KOPT-K1 (cell line): ENCODE results near the gene SYTL2.

Source experiments
- H3K27ac ChIP-seq: fragments of 200-600 bp; sonication (generic); 2 replicates; pipeline ENCODE4 v1.5.1; 2016; ENCODE audit warnings: antibody characterized with exemption, mild to moderate bottlenecking, low read depth, low read length; ENCODE audit not compliant: poor library complexity, severe bottlenecking
- H3K36me3 ChIP-seq: fragments of 200-600 bp; sonication (generic); 2 replicates; pipeline ENCODE4 v1.5.1; 2017; ENCODE audit warnings: antibody characterized with exemption, mild to moderate bottlenecking, low read length, moderate library complexity; ENCODE audit not compliant: insufficient read depth
- H3K9me3 ChIP-seq: fragments of 200-600 bp; sonication (generic); 2 replicates; pipeline ENCODE4 v1.5.1; 2017; ENCODE audit warnings: antibody characterized with exemption, low read length, mild to moderate bottlenecking; ENCODE audit not compliant: insufficient read depth, poor library complexity, severe bottlenecking

SYTL2 gene

GRCh38 chr11:85750646-85751045, 60.3 kb downstream of the SYTL2 start:
- Histone ChIP-seq H3K36me3 (no peaks in the 10 kb centered on the region), H3K9me3 (no peaks in the 10 kb centered on the region), H3K27ac (no peak overlapping the region)

DNA sequence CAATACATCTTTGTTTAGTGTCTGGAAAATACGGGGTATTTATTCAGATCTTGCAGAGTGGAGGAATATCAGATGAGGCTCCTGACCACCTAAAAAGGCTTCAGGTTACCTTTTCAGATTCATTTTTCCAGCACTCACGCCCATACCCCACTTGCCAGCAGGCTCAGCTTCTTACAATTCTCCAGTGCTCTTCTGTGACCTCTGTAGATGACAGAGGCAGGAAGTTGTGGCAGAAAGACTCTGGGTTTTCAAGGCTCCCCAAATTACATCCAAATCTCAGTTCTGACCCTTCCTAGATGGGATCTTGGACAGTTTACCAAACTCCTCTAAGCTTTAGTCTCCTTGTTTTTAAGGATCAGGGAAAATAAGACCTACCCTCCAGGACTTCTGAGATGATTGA, 61.1 kb downstream of the SYTL2 start:
- H3K36me3 ChIP-seq, result no peaks in the 10 kb centered on the region
- no peaks in the 10 kb centered on the region for H3K9me3 ChIP-seq
- no peak overlapping the region for H3K27ac ChIP-seq

GRCh38 chr11:85749287-85749834, 61.6 kb downstream of the SYTL2 start:
- Histone ChIP-seq H3K36me3 (no peaks in the 10 kb centered on the region), H3K27ac (no peak overlapping the region), H3K9me3 (peaks cover 4% of the 10 kb centered on the region)

DNA sequence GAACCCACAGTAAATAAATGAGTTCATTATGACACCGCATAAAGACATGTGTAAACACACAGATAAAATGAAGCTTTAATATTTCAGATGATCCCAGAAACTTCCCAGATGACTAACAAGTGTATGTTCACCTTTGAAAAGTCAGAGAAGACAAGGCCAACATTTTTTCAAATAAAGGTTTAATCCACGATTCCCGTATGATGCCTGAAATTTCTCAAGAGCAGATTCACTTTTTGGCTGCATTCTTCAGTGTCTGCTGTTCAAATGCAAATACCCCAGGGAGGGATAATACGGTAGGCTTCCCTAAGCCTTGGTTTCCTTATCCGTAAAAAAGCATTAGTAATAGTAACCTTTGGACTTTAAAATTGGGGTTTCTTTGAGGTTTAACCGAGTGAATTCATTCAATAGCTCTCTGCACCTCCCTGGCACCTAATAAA, 62.5 kb downstream of the SYTL2 start:
- Histone ChIP-seq H3K9me3 (peaks cover 11% of the 10 kb centered on the region), H3K36me3 (no peaks in the 10 kb centered on the region), H3K27ac (no peak overlapping the region)

- H3K27ac ChIP-seq, result no peak overlapping the region
- no peaks in the 10 kb centered on the region for H3K36me3 ChIP-seq
- H3K9me3 ChIP-seq, result peaks cover 11% of the 10 kb centered on the region
Measured at GRCh38 chr11:85746670-85747069, 64.3 kb downstream of the SYTL2 start.

DNA sequence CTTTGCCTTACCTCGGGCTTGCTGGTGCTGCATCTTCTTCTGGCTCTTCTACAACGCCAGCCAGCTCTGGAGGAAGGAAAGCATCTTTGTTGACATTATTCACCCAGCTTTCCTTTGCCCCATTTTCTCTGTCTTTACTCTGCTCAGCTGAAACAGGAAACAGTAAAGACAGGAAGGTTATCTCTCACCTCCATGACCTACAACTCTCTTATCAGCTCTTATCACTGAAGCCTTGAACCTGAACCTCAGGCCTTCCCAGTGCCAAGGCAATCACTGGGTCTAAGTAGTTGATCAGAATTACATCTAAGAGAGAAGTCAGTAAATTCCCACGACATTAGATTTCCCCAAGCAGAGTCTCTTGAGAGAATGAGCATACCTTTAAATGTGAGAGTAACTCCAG, 65.3 kb downstream of the SYTL2 start:
- Histone ChIP-seq H3K27ac (no peak overlapping the region), H3K9me3 (peaks cover 11% of the 10 kb centered on the region), H3K36me3 (no peaks in the 10 kb centered on the region)

GRCh38 chr11:85742873-85743275, 68.1 kb downstream of the SYTL2 start:
- Histone ChIP-seq H3K36me3 (no peaks in the 10 kb centered on the region), H3K27ac (no peak overlapping the region), H3K9me3 (peaks cover 11% of the 10 kb centered on the region)

DNA sequence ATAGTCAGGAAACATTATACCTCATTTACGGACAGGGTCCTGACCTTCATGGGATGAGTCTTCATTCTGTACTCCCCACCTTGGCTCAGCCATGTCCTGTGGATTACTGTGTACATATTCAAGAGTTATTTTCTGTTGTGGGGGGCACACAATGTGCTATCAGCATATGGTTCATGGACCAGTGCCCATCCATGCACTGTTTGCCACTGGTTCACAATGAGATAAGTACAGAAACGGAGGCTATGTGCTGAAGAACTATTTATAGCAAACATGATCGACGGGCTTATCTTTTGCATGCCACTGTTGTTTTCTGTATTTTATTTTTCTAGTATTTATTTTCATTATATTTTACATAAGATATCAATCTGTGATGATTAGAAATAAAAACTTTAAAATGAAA, 68.6 kb downstream of the SYTL2 start:
- Histone ChIP-seq H3K9me3 (peaks cover 11% of the 10 kb centered on the region), H3K27ac (no peak overlapping the region), H3K36me3 (no peaks in the 10 kb centered on the region)

DNA sequence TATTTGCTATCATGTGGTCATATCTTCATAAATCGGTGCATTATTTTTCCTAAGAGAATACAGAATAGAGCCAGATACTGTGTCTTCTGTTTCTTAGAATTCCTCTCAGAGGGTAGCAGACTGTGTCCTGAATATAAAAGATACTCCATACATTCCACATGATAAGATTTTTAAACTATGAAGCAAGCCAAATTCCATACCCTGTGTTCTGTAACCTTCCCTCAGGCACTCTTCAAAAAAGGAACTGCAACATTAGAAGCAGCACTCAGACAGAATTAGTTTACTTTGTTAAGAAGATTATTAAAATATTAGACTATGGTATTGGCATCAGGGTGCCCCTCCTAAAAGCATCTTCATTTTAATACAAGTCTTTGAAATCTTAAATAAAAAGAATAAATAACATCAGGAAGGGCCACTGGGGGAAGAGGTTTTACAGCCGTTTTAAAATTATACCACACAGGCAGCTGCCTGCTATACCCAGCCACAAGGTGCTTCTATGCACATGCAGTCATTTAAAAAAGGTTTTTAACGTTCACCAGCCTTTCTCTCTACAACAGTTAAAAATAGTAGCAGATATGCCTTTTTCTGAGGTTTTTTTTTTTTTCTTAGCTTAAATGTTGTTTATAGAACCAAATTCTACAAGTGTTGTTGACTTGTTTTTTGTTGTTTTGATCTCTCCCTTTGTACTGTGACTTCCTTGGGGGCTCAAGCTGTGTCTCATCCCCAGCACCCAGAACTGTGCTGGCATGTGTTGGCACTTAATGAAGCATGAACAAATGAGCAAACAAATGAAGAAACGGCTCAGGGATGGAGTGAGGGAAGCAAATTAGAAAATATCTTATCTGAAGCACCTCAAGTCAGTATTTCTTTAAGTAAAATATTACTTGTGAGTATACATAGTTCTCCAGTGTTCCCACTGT, 70.2 kb downstream of the SYTL2 start:
- Histone ChIP-seq H3K27ac (no peak overlapping the region), H3K36me3 (no peaks in the 10 kb centered on the region), H3K9me3 (peaks cover 11% of the 10 kb centered on the region)

DNA sequence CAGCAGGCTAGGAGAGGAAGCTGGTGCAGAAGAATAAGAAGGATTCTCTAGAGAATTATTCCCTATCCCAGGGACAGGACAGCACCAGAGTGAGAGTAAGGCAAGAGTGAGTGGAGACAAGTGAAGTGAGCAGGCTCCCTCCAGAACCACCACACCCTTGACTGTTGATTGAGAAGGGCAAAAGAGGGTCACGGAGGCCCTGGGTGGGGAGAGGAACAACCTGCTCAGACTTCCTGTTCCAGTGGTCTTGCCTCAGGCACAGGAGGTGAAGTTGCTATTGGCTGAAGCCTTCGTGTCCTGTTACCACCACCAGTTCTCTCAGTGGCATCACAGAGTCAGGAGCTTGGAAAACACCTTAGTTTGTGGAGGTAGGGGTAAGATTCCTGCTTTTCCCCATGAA, 73.2 kb downstream of the SYTL2 start:
- Histone ChIP-seq H3K27ac (no peak overlapping the region), H3K36me3 (no peaks in the 10 kb centered on the region), H3K9me3 (no peaks in the 10 kb centered on the region)

- H3K36me3 ChIP-seq, result no peaks in the 10 kb centered on the region
- H3K9me3 ChIP-seq, result no peaks in the 10 kb centered on the region
- no peak overlapping the region for H3K27ac ChIP-seq
Measured at GRCh38 chr11:85735876-85736460, 75.0 kb downstream of the SYTL2 start.

GRCh38 chr11:85732965-85733364, 78.0 kb downstream of the SYTL2 start:
- Histone ChIP-seq H3K27ac (no peak overlapping the region), H3K9me3 (no peaks in the 10 kb centered on the region), H3K36me3 (no peaks in the 10 kb centered on the region)

- H3K9me3 ChIP-seq, result no peaks in the 10 kb centered on the region
- no peaks in the 10 kb centered on the region for H3K36me3 ChIP-seq
- H3K27ac ChIP-seq, result no peak overlapping the region
Measured at GRCh38 chr11:85726381-85726780, 84.6 kb downstream of the SYTL2 start.

DNA sequence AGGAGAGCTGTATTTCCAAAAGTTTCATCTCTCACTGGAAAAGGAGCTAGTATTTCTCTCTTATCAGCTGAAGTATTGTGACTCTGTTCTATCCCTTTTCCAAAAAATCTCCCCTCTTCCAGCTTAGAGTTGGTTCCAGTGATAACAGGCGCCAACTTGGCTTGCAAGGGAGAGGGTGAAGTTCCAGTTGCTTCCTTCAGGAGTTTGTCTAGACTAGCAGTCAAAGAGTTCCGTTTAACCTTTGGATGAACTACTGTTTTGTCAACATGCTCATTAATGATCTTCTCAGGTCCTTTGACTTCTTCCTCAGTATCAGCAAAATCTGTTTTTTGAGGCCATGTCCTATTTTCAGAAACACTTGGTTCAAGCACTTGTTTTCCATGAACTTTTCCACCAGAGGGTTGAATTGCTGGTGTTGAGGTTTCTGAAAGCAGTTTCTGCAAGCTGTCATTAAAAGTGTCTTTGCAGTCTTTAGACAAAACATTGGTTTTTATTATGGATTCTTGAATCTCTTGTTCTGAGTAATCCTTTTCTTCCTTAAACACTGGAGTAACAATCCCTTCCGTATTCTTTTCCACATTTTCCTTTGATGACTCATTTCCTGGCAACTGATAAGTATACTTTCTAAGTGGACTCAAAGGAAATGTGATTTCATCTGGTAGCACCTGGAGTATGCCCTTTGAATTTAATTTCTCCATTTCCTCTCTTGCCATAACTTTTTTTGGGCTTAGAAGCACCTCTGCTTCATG, 85.3 kb downstream of the SYTL2 start:
- no peak overlapping the region for H3K27ac ChIP-seq
- H3K9me3 ChIP-seq, result no peaks in the 10 kb centered on the region
- no peaks in the 10 kb centered on the region for H3K36me3 ChIP-seq
